SH-SY5Y (cell line): ENCODE data around the gene CACHD1.

Experiments
- GATA2 ChIP-seq: IDR thresholded peaks from 2 replicates; pipeline ENCODE4 v1.6.1; 2011; ENCODE audit warnings: mild to moderate bottlenecking, low read depth, low read length
- GATA3 ChIP-seq: IDR thresholded peaks from 2 replicates; pipeline ENCODE4 v1.6.1; 2011; ENCODE audit warnings: low read depth, mild to moderate bottlenecking, low read length, moderate library complexity

DNA sequence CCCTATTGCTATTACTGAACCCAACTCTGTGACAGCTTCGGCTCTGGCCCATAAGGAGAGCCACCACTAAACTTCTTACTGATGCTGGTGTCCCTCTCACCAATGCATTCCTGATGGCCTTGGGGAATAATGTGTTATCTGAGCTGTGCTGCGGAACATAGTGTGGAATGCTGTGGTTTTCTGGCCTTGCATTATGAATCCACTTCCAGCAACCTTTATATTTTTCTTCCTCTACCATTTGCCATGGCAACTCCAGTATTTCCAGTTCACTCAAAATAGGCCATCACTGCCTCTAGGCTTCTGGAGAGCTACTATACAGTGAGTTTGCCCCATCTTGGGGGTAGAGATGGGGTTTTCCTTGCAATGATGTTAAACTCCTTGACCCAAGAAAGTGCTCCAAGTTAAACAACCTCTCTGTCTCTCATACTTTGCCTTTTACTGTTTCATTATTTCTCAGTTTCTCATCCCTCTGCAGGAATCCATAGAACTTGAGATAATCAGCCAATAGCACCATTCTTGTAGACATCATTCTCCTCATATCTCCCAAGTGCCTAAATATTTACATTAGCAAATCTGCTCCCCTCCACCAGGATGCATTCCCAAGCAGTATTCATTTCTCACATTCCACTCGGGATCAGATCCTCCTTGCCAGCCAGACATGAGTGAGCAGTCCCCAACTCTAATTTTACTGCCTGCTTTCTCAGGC lies 263.8 kb downstream of the CACHD1 start:
- TF ChIP-seq GATA3 (no peak), GATA2 (no peak)
